Panc1 (cell line): ENCODE results near the gene ZNF555. TPM values are rescaled to one million over a fixed set of nuclear protein-coding genes. Genes with fewer than 3 reads are reported as not detected.
"Not testable (repeated sequence)": the region's sequence is repeated elsewhere in the genome, so short reads cannot be mapped to it uniquely, and the experiment has no call there.

Experiments
- ATAC-seq: fragments of 200-7000 bp; cut with Tn5 transposase; 2 replicates; pipeline ENCODE4 v1.9.1; 2020; ENCODE audit warnings: mild to moderate bottlenecking, moderate library complexity
- BruUV-seq: library from RNA; stranded (reverse); fragments of 400-500 nt; replicated peaks from 2 replicates; lab custom pipeline; 2021; lab: Mats Ljungman, UMichigan
- CTCF ChIA-PET: fragments of 300-600 bp; sonication (Branson Sonifier 250); formaldehyde crosslinking; loops from one replicate; lab custom pipeline; 2022; ENCODE audit warnings: antibody characterized with exemption; lab: Charles Lee
- POLR2A ChIA-PET: fragments of 300-600 bp; sonication (Branson Sonifier 250); formaldehyde crosslinking; loops from one replicate; lab custom pipeline; 2022; ENCODE audit warnings: antibody characterized with exemption; lab: Charles Lee
- DNase-seq: peaks from one replicate; pipeline ENCODE4 v3.0.0-alpha.2; 2010; ENCODE audit warnings: low read depth, low spot score
- H3K27ac ChIP-seq: 2 replicates; pipeline ENCODE4 v1.5.1; 2011; ENCODE audit warnings: mild to moderate bottlenecking, low read length, inconsistent platforms
- H3K27me3 ChIP-seq: fragments of 200-500 bp; sonication (Bioruptor generic); 2 replicates; pipeline ENCODE4 v1.6.0; 2014; ENCODE audit warnings: low read length, inconsistent platforms; ENCODE audit not compliant: control insufficient read depth, insufficient read depth
- H3K36me3 ChIP-seq: fragments of 200-500 bp; sonication (Bioruptor generic); 2 replicates; pipeline ENCODE4 v1.5.1; 2014; ENCODE audit warnings: inconsistent platforms, mild to moderate bottlenecking, low read length, moderate library complexity; ENCODE audit not compliant: control insufficient read depth, insufficient read depth
- H3K4me1 ChIP-seq: 2 replicates; pipeline ENCODE4 v1.5.1; 2011; ENCODE audit warnings: inconsistent platforms, mild to moderate bottlenecking, low read length, moderate library complexity; ENCODE audit not compliant: control insufficient read depth, insufficient read depth
- H3K4me3 ChIP-seq, 2 experiments: 2 replicates each; pipeline ENCODE4 v1.5.1; 2011 to 2012; ENCODE audit warnings: low read depth in 2 of 2, low read length in 2 of 2, mild to moderate bottlenecking in 2 of 2, inconsistent platforms in 1 of 2, moderate library complexity in 1 of 2
- H3K9me3 ChIP-seq: fragments of 200-500 bp; sonication (Bioruptor generic); 2 replicates; pipeline ENCODE4 v1.5.1; 2014; ENCODE audit warnings: low read depth, mild to moderate bottlenecking, inconsistent platforms, low read length, moderate library complexity; ENCODE audit not compliant: control insufficient read depth, insufficient read depth
- POLR2AphosphoS5 ChIP-seq: IDR thresholded peaks from 2 replicates; pipeline ENCODE4 v1.6.1; 2012; ENCODE audit warnings: mild to moderate bottlenecking, low read depth, low read length, moderate library complexity
- SIN3A ChIP-seq: IDR thresholded peaks from 2 replicates; pipeline ENCODE4 v1.6.1; 2012; ENCODE audit warnings: low read depth, mild to moderate bottlenecking, low read length, moderate library complexity, borderline replicate concordance; ENCODE audit not compliant: insufficient read depth
- TCF7L2 ChIP-seq: IDR thresholded peaks from 2 replicates; pipeline ENCODE4 v1.6.1; 2011; ENCODE audit warnings: mild to moderate bottlenecking, low read depth, low read length, inconsistent platforms
- in situ Hi-C: cut with HindIII; loops from 2 replicates; pipeline ENCODE4 v1.10.0; 2016; ENCODE audit warnings: low sequenced_read_pairs, low pct_unique_long_range_greater_than_20kb
- intact Hi-C: fragments of 100-400 bp; cut with micrococcal nuclease; formaldehyde crosslinking; loops from one replicate; pipeline ENCODE4 v1.10.0; 2022; ENCODE audit not compliant: unreplicated experiment
- total RNA-seq: library from RNA; stranded (reverse); gene quantifications from one replicate; pipeline ENCODE4 v1.2.1, GENCODE V29; 2021; ENCODE audit not compliant: unreplicated experiment
- TF ChIP-seq, protein P1 (sequence below), 2 experiments: IDR thresholded peaks; 2 replicates each; pipeline ENCODE4 v1.6.1; 2011 to 2012; ENCODE audit warnings: low read depth in 2 of 2, control low read depth in 1 of 2, low read length in 1 of 2, mild to moderate bottlenecking in 1 of 2, moderate library complexity in 1 of 2; ENCODE audit not compliant: insufficient read depth in 1 of 2
- TF ChIP-seq, protein P2 (sequence below): fragments of 450-650 bp; IDR thresholded peaks from 2 replicates; pipeline ENCODE4 v1.5.1; 2017; ENCODE audit warnings: mild to moderate bottlenecking

ZNF555 gene
- total RNA-seq, 1 experiment from 2014 or later = 7.3 TPM

DNA sequence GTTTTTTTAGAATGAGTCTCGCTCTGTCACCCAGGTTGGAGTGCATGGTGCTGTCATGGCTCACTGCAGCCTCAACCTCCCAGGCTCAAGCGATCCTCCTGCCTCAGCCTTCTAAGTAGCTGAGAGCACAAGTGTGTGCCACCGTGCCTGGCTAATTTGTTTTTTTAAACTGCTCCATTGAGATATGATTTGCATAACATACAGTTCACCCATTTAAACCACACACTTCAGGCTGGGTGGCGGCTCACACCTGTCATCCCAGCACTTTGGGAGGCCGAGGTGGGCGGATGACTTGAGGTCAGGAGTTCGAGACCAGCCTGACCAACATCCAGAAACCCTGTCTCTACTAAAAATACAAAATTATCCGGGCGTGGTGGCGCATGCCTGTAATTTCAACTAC lies 48.6 kb upstream of the ZNF555 start:
- not testable (repeated sequence) for H3K36me3 ChIP-seq

DNA sequence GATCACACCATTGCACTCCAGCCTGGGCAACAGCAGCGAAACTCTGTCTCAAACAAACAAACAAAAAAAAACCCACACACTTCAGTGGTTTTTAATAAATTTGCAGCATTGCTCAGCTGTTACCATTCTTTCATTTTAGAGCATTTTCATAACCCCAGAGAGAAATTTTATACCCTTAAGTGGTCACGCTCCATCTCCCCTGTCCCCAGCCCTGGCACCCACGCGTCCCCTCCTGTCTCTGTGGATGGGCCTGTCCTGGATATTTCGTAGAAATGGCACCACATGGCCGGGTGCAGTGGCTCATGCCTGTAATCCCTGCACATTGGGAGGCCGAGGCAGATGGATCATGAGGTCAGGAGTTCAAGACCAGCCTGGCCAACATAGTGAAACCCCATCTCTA lies 48.1 kb upstream of the ZNF555 start:
- no peaks in the 10 kb centered on the region for H3K36me3 ChIP-seq
- DNase-seq = no peak
- H3K4me1 ChIP-seq = no peaks in the 10 kb centered on the region
- ChIA-PET POLR2A (no interaction called here), CTCF (no interaction called here)
- no peak overlapping the region for H3K27ac ChIP-seq
- H3K4me3 ChIP-seq = no peak overlapping the region
- no peaks in the 10 kb centered on the region for H3K9me3 ChIP-seq
- H3K27me3 ChIP-seq = no peaks in the 10 kb centered on the region
- BruUV-seq = no TSS peak
- intact Hi-C loops = no loop called here
- TF ChIP-seq, protein P1, sequence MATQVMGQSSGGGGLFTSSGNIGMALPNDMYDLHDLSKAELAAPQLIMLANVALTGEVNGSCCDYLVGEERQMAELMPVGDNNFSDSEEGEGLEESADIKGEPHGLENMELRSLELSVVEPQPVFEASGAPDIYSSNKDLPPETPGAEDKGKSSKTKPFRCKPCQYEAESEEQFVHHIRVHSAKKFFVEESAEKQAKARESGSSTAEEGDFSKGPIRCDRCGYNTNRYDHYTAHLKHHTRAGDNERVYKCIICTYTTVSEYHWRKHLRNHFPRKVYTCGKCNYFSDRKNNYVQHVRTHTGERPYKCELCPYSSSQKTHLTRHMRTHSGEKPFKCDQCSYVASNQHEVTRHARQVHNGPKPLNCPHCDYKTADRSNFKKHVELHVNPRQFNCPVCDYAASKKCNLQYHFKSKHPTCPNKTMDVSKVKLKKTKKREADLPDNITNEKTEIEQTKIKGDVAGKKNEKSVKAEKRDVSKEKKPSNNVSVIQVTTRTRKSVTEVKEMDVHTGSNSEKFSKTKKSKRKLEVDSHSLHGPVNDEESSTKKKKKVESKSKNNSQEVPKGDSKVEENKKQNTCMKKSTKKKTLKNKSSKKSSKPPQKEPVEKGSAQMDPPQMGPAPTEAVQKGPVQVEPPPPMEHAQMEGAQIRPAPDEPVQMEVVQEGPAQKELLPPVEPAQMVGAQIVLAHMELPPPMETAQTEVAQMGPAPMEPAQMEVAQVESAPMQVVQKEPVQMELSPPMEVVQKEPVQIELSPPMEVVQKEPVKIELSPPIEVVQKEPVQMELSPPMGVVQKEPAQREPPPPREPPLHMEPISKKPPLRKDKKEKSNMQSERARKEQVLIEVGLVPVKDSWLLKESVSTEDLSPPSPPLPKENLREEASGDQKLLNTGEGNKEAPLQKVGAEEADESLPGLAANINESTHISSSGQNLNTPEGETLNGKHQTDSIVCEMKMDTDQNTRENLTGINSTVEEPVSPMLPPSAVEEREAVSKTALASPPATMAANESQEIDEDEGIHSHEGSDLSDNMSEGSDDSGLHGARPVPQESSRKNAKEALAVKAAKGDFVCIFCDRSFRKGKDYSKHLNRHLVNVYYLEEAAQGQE (IDR thresholded peaks at IDR 0.05; ENCODE audit: insufficient read depth in 1 of 2, low read depth in 2 of 2, low read length in 1 of 2) = no peak
- TF ChIP-seq POLR2AphosphoS5 (no peak), SIN3A (no peak), TCF7L2 (no peak)
- TF ChIP-seq, protein P2, sequence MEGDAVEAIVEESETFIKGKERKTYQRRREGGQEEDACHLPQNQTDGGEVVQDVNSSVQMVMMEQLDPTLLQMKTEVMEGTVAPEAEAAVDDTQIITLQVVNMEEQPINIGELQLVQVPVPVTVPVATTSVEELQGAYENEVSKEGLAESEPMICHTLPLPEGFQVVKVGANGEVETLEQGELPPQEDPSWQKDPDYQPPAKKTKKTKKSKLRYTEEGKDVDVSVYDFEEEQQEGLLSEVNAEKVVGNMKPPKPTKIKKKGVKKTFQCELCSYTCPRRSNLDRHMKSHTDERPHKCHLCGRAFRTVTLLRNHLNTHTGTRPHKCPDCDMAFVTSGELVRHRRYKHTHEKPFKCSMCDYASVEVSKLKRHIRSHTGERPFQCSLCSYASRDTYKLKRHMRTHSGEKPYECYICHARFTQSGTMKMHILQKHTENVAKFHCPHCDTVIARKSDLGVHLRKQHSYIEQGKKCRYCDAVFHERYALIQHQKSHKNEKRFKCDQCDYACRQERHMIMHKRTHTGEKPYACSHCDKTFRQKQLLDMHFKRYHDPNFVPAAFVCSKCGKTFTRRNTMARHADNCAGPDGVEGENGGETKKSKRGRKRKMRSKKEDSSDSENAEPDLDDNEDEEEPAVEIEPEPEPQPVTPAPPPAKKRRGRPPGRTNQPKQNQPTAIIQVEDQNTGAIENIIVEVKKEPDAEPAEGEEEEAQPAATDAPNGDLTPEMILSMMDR = no peak
- no peak for ATAC-seq
- in situ Hi-C loops = no loop called here

More for the DNA sequence above, 48.6 kb upstream of the ZNF555 start:
- H3K4me1 ChIP-seq, H3K9me3 ChIP-seq, H3K4me3 ChIP-seq, CTCF ChIA-PET, H3K27me3 ChIP-seq, ATAC-seq, DNase-seq, in situ Hi-C loops, H3K27ac ChIP-seq, intact Hi-C loops, BruUV-seq, POLR2A ChIA-PET: not testable (repeated sequence)

DNA sequence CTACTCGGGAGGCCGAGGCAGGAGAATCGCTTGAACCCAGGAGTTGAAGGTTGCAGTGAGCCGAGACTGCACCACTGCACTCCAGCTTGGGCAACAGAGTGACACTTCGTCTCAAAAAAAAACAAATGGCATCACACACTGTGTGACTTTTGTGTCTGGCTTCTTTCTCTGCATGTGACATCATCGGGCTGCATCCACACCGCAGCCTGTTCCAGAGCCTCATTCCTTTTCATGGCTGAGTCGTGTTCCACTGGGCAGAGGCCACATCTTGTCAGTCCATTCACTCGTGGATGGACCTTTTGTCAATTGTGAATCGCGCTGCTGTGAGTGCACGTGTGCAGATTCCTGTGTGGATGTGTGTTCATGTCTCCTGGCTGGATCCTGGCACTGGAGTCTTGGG lies 47.7 kb upstream of the ZNF555 start:
- no peaks in the 10 kb centered on the region for H3K36me3 ChIP-seq

More for the DNA sequence above, 47.7 kb upstream of the ZNF555 start:
- Histone ChIP-seq H3K4me1 (no peaks in the 10 kb centered on the region), H3K9me3 (no peaks in the 10 kb centered on the region), H3K4me3 (no peak overlapping the region), H3K27me3 (no peaks in the 10 kb centered on the region), H3K27ac (no peak overlapping the region)
- in situ Hi-C loops = no loop called here
- DNase-seq (no peak), ATAC-seq (no peak)
- ChIA-PET CTCF (no interaction called here), POLR2A (no interaction called here)
- intact Hi-C loops = no loop called here
- TF ChIP-seq, protein P2 = no peak
- TF ChIP-seq TCF7L2 (no peak), SIN3A (no peak)
- TF ChIP-seq, protein P1 (IDR thresholded peaks at IDR 0.05; ENCODE audit: insufficient read depth in 1 of 2, low read depth in 2 of 2, low read length in 1 of 2) = no peak
- no TSS peak for BruUV-seq
